K562 (cell line): ENCODE results near the gene TIMM44. TPM values are rescaled to one million over a fixed set of nuclear protein-coding genes. Genes with fewer than 3 reads are reported as not detected.

Source experiments
- ATAC-seq: fragments of 200-7000 bp; cut with Tn5 transposase; 3 replicates; pipeline ENCODE4 v1.9.1; 2020; ENCODE audit warnings: moderate library complexity
- BruUV-seq: library from RNA; stranded (reverse); fragments of 400-500 nt; replicated peaks from 2 replicates; lab custom pipeline; 2021; lab: Mats Ljungman, UMichigan
- CTCF ChIA-PET: fragments of 300-600 bp; formaldehyde crosslinking; extraction: SDS; loops from one replicate; lab custom pipeline; 2021; ENCODE audit warnings: low intra/inter-chr PET ratio; lab: Yijun Ruan, JAX
- POLR2A ChIA-PET: fragments of 300-600, 350-650 bp; sonication (Branson Sonifier 250); formaldehyde crosslinking; extraction: SDS; loops from one replicate; lab custom pipeline; 2021; ENCODE audit warnings: antibody characterized with exemption, inconsistent platforms; lab: Yijun Ruan, JAX
- DNase-seq, 4 experiments: peaks; one replicate each; pipeline versions ENCODE4 v3.0.0 to v3.0.0-alpha.2; 2011 to 2018; ENCODE audit warnings: low spot score in 3 of 4, mixed read lengths in 3 of 4; ENCODE audit errors: extremely low read depth in 1 of 4
- FAIRE-seq: peaks from 2 replicates; lab custom pipeline; 2011; peaks lifted over from hg19 to GRCh38; lab: Jason Lieb, UNC
- H2AFZ ChIP-seq: 2 replicates; pipeline ENCODE4 v1.6.0; 2011; ENCODE audit warnings: low read depth, low read length, control low read depth, inconsistent platforms
- H3K27ac ChIP-seq: fragments of 200-600 bp; 3 replicates; pipeline ENCODE4 v1.8.0; 2011; ENCODE audit warnings: low read depth, mild to moderate bottlenecking, control low read depth, inconsistent platforms, low read length, moderate library complexity, mixed read lengths; ENCODE audit errors: extremely low read depth
- H3K27me3 ChIP-seq, 2 experiments: fragments of 300-600 bp in 1 of 2; 2 replicates in 1 of 2; 3 replicates in 1 of 2; pipeline versions ENCODE4 v1.6.0 to v1.8.0; 2011; ENCODE audit warnings: inconsistent platforms in 2 of 2, low read length in 2 of 2, mild to moderate bottlenecking in 1 of 2, mixed read lengths in 1 of 2, moderate library complexity in 1 of 2; ENCODE audit not compliant: control insufficient read depth in 2 of 2, insufficient read depth in 2 of 2
- H3K36me3 ChIP-seq: fragments of 300-600 bp; 3 replicates; pipeline ENCODE4 v1.8.0; 2011; ENCODE audit warnings: mild to moderate bottlenecking, low read length, inconsistent platforms; ENCODE audit not compliant: control insufficient read depth, insufficient read depth
- H3K4me1 ChIP-seq, 2 experiments: fragments of 200-600 bp in 1 of 2; replicated peaks in 1 of 2; 2 replicates in 1 of 2; 3 replicates in 1 of 2; pipeline versions ENCODE4 v1.5.1 to v1.8.0; 2011; ENCODE audit warnings: inconsistent platforms in 2 of 2, low read length in 2 of 2, mild to moderate bottlenecking in 1 of 2, mixed read lengths in 1 of 2, moderate library complexity in 1 of 2; ENCODE audit not compliant: control insufficient read depth in 2 of 2, insufficient read depth in 2 of 2
- H3K4me2 ChIP-seq: 2 replicates; pipeline ENCODE4 v1.6.1; 2011; ENCODE audit warnings: low read length, control low read depth, inconsistent platforms, mixed read lengths; ENCODE audit not compliant: insufficient read depth
- H3K4me3 ChIP-seq: fragments of 200-600 bp; sonication (generic), shearing (Covaris generic); 2 replicates; pipeline ENCODE4 v1.5.1; 2016; ENCODE audit warnings: control low read depth, inconsistent platforms
- H3K79me2 ChIP-seq: fragments of 200-600 bp; 3 replicates; pipeline ENCODE4 v1.8.0; 2011; ENCODE audit warnings: low read length, inconsistent platforms; ENCODE audit not compliant: control insufficient read depth, insufficient read depth
- H3K9ac ChIP-seq, 2 experiments: 2 replicates each; pipeline versions ENCODE4 v1.6.0 to v1.6.1; 2011; ENCODE audit warnings: low read depth in 2 of 2, low read length in 2 of 2, control low read depth in 1 of 2, inconsistent platforms in 1 of 2, mild to moderate bottlenecking in 1 of 2, mixed read lengths in 1 of 2; ENCODE audit not compliant: insufficient read depth in 1 of 2
- H3K9me1 ChIP-seq: one replicate; pipeline ENCODE4 v1.6.0; 2011; ENCODE audit warnings: inconsistent platforms, mild to moderate bottlenecking, low read length, moderate library complexity; ENCODE audit not compliant: control insufficient read depth, insufficient read depth
- H3K9me3 ChIP-seq: replicated peaks from 2 replicates; pipeline ENCODE4 v1.5.1; 2011; ENCODE audit warnings: low read depth, low read length, inconsistent platforms; ENCODE audit not compliant: control insufficient read depth, insufficient read depth
- H4K20me1 ChIP-seq: replicated peaks from 2 replicates; pipeline ENCODE4 v1.6.1; 2011; ENCODE audit warnings: low read length, inconsistent platforms, mixed read lengths; ENCODE audit not compliant: control insufficient read depth, insufficient read depth
- KLF16 ChIP-seq: IDR thresholded peaks from 2 replicates; pipeline ENCODE4 v1.6.1; 2016; ENCODE audit warnings: antibody characterized with exemption
- POLR2G ChIP-seq: fragments of 200-400 bp; formaldehyde crosslinking; IDR thresholded peaks from 2 replicates; pipeline ENCODE4 v1.6.1; 2017; ENCODE audit warnings: low read depth, mild to moderate bottlenecking, antibody characterized with exemption, low read length, moderate library complexity
- RBFOX2 ChIP-seq: fragments of 200-400 bp; formaldehyde crosslinking; IDR thresholded peaks from 2 replicates; pipeline ENCODE4 v1.6.1; 2017; ENCODE audit warnings: low read depth, mild to moderate bottlenecking, low read length, moderate library complexity
- SUPT5H ChIP-seq: fragments of 450-650 bp; IDR thresholded peaks from 2 replicates; pipeline ENCODE4 v1.6.1; 2016
- ZBTB7A ChIP-seq: IDR thresholded peaks from 2 replicates; pipeline ENCODE4 v1.6.1; 2011; ENCODE audit warnings: low read depth, mild to moderate bottlenecking, low read length, moderate library complexity, borderline replicate concordance; ENCODE audit not compliant: control insufficient read depth
- WGBS: fragments of 100-300 bp; shearing (Covaris generic); methylation state at CpG from one replicate; pipeline ENCODE4 v1.1.6; 2016; ENCODE audit warnings: low coverage, mixed read lengths; ENCODE audit not compliant: insufficient coverage; ENCODE audit errors: missing lambda C conversion rate; 5-methylcytosine and 5-hydroxymethylcytosine counted together
- in situ Hi-C: fragments of 300-500 bp; cut with MboI; formaldehyde crosslinking; loops from 4 replicates; pipeline ENCODE4 v1.15.0; 2018; ENCODE audit warnings: inconsistent platforms, mixed read lengths
- intact Hi-C: fragments of 100-400 bp; cut with micrococcal nuclease; formaldehyde crosslinking; loops from 2 replicates; pipeline ENCODE4 v1.14.2; 2022
- polyA plus RNA-seq, 8 experiments: library from polyadenylated mRNA; depleted of rRNA in 4 of 8; stranded (reverse) in 5 of 8; unstranded in 3 of 8; fragments of >200 nt; fragmentation: Nextera tagmentation in 2 of 8; fragmentation: Illumina TruSeq in 1 of 8; extraction: Ambion mirVana in 2 of 8; extraction: Trizol in 1 of 8; gene quantifications; 2 replicates each; pipeline versions ENCODE4 v1.2.1 to v1.2.3, GENCODE V29; 2011 to 2014; ENCODE audit warnings: inconsistent platforms in 1 of 8, missing spikeins in 1 of 8
- total RNA-seq, 7 experiments: library from RNA; depleted of rRNA in 6 of 7; stranded (reverse); fragments of >200 nt in 6 of 7; fragmentation: Illumina TruSeq in 2 of 7; extraction: Trizol in 2 of 7; gene quantifications; 2 replicates each; pipeline versions ENCODE4 v1.2.1 to v1.2.3, GENCODE V29; 2011 to 2021; ENCODE audit warnings: low replicate concordance in 1 of 7
- TF ChIP-seq, protein P1 (sequence below): IDR thresholded peaks from 2 replicates; pipeline ENCODE4 v1.6.1; 2011; ENCODE audit not compliant: insufficient read length; ENCODE audit errors: extremely low read depth
- TF ChIP-seq, protein P2 (sequence below), 3 experiments: IDR thresholded peaks in 2 of 3; conservative IDR thresholded peaks in 1 of 3; 2 replicates each; pipeline ENCODE4 v1.5.1; 2011 to 2012; ENCODE audit warnings: low read length in 3 of 3, mild to moderate bottlenecking in 3 of 3, control low read depth in 2 of 3, improper control_type of control experiment in 1 of 3, inconsistent platforms in 1 of 3, low read depth in 1 of 3, mixed read lengths in 1 of 3, moderate library complexity in 1 of 3; ENCODE audit not compliant: insufficient read depth in 2 of 3
- TF ChIP-seq, protein P3 (sequence below): sonication (generic); formaldehyde crosslinking; IDR thresholded peaks from 2 replicates; pipeline ENCODE4 v1.8.1; 2023; ENCODE audit warnings: mild to moderate bottlenecking, missing genetic modification reagents
- TF ChIP-seq, protein P4 (sequence below): sonication (generic); formaldehyde crosslinking; IDR thresholded peaks from 2 replicates; pipeline ENCODE4 v1.8.0; 2022; ENCODE audit warnings: missing genetic modification reagents, mild to moderate bottlenecking, borderline replicate concordance

TIMM44 gene
- total and polyA plus RNA-seq, 9 of the 15 experiments (the other 6 are each of a cell fraction or from before 2014, with no cell fraction given): 10.3 to 231 (median 89.3) TPM

DNA sequence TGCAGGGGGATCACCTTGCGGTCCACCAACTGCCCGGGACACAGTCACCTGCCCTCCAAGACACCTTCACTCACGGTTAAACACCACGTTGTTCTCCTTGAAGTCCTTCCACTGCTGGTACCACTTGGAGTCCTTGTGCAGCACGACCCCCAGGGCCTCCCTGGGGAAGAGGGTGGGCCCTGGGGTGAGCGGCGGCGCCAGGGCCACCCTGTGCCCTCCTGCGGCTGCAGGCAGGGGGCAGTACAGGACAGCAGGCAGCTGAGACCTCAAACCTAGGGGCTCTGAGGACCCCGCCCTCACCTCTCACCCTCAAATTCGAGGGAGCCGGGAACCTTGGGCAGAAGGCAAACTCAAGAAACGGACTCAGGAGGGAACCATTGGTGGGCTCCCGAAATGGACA is 10.1 kb downstream of the TIMM44 start:
- POLR2A ChIA-PET: interaction anchor here (0.7 to 1.2 kb wide), 3 partner anchors 9 to 102 kb away, joined by 3 to 5 read pairs (median 4); partner anchors contain the start of gene TIMM44
- in situ Hi-C loops: no loop called here
- Histone ChIP-seq H3K9ac (no peak overlapping the region), H4K20me1 (peaks cover 7% of the 10 kb centered on the region), H3K27me3 (no peaks in the 10 kb centered on the region), H3K4me3 (no peak overlapping the region), H3K9me3 (no peaks in the 10 kb centered on the region), H3K4me1 (peaks cover 0 to 48% of the 10 kb centered on the region in 2 experiments; a peak in 3 of 5 replicates), H3K9me1 (no peaks in the 10 kb centered on the region), H3K4me2 (no peak overlapping the region), H3K36me3 (peaks cover 87% of the 10 kb centered on the region), H3K27ac (no peak overlapping the region), H3K79me2 (peaks cover 8% of the 10 kb centered on the region), H2AFZ (no peak overlapping the region)
- ATAC-seq: peak; percentile 15; the same call in 2 of the 3 replicates
- BruUV-seq: no TSS peak
- 84% methylated on average over 14 of the region's 14 CpGs for WGBS
- FAIRE-seq: no peak
- intact Hi-C loops: no loop called here
- CTCF ChIA-PET: no interaction called here
- no peak for DNase-seq
- TF ChIP-seq SUPT5H (no peak), POLR2G (peak; percentile 58; the same call in 1 of the 2 replicates), RBFOX2 (peak; percentile 34), ZBTB7A (peak; percentile 37; the same call in 1 of the 2 replicates), KLF16 (no peak)
- TF ChIP-seq, protein P1, sequence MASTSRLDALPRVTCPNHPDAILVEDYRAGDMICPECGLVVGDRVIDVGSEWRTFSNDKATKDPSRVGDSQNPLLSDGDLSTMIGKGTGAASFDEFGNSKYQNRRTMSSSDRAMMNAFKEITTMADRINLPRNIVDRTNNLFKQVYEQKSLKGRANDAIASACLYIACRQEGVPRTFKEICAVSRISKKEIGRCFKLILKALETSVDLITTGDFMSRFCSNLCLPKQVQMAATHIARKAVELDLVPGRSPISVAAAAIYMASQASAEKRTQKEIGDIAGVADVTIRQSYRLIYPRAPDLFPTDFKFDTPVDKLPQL: no peak
- TF ChIP-seq, protein P2, sequence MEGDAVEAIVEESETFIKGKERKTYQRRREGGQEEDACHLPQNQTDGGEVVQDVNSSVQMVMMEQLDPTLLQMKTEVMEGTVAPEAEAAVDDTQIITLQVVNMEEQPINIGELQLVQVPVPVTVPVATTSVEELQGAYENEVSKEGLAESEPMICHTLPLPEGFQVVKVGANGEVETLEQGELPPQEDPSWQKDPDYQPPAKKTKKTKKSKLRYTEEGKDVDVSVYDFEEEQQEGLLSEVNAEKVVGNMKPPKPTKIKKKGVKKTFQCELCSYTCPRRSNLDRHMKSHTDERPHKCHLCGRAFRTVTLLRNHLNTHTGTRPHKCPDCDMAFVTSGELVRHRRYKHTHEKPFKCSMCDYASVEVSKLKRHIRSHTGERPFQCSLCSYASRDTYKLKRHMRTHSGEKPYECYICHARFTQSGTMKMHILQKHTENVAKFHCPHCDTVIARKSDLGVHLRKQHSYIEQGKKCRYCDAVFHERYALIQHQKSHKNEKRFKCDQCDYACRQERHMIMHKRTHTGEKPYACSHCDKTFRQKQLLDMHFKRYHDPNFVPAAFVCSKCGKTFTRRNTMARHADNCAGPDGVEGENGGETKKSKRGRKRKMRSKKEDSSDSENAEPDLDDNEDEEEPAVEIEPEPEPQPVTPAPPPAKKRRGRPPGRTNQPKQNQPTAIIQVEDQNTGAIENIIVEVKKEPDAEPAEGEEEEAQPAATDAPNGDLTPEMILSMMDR (IDR thresholded peaks at IDR 0.05 in 2 of 3, conservative IDR thresholded peaks at IDR 0.05 in 1 of 3; ENCODE audit: insufficient read depth in 2 of 3, low read depth in 1 of 3, low read length in 3 of 3): peak; percentile 35 to 54 (median 42); a peak in 4 of 6 replicates
- TF ChIP-seq, protein P3, sequence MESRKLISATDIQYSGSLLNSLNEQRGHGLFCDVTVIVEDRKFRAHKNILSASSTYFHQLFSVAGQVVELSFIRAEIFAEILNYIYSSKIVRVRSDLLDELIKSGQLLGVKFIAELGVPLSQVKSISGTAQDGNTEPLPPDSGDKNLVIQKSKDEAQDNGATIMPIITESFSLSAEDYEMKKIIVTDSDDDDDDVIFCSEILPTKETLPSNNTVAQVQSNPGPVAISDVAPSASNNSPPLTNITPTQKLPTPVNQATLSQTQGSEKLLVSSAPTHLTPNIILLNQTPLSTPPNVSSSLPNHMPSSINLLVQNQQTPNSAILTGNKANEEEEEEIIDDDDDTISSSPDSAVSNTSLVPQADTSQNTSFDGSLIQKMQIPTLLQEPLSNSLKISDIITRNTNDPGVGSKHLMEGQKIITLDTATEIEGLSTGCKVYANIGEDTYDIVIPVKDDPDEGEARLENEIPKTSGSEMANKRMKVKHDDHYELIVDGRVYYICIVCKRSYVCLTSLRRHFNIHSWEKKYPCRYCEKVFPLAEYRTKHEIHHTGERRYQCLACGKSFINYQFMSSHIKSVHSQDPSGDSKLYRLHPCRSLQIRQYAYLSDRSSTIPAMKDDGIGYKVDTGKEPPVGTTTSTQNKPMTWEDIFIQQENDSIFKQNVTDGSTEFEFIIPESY (CRISPR knock-in tag): peak; percentile 43; the same call in 1 of the 2 replicates
- TF ChIP-seq, protein P4, sequence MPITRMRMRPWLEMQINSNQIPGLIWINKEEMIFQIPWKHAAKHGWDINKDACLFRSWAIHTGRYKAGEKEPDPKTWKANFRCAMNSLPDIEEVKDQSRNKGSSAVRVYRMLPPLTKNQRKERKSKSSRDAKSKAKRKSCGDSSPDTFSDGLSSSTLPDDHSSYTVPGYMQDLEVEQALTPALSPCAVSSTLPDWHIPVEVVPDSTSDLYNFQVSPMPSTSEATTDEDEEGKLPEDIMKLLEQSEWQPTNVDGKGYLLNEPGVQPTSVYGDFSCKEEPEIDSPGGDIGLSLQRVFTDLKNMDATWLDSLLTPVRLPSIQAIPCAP (CRISPR knock-in tag): no peak
